Mesothelial cell of epicardium (in vitro differentiated cells): ENCODE results near the gene DOCK8. TPM values are rescaled to one million over a fixed set of nuclear protein-coding genes. Genes with fewer than 3 reads are reported as not detected.

Experiments
- DNase-seq, 2 experiments: peaks; one replicate each; pipeline ENCODE4 v3.0.0; 2021; ENCODE audit warnings: low spot score in 2 of 2; ENCODE audit not compliant: unreplicated experiment in 2 of 2
- H3K27ac Mint-ChIP-seq: 2 replicates; pipeline ENCODE4 v1.8.0; 2021; ENCODE audit warnings: mixed read lengths
- H3K27me3 Mint-ChIP-seq: 2 replicates; pipeline ENCODE4 v1.8.0; 2021; ENCODE audit warnings: low read depth, mixed read lengths
- H3K36me3 Mint-ChIP-seq: 2 replicates; pipeline ENCODE4 v1.8.0; 2021; ENCODE audit warnings: mixed read lengths
- H3K4me1 Mint-ChIP-seq: 2 replicates; pipeline ENCODE4 v1.8.0; 2021; ENCODE audit warnings: mixed read lengths
- H3K4me3 Mint-ChIP-seq: 2 replicates; pipeline ENCODE4 v1.8.0; 2021; ENCODE audit warnings: mild to moderate bottlenecking, moderate library complexity, mixed read lengths
- H3K9me3 Mint-ChIP-seq: 2 replicates; pipeline ENCODE4 v1.8.0; 2021; ENCODE audit warnings: mixed read lengths
- CTCF ChIP-seq: fragments of 200-600 bp; sonication (generic); IDR thresholded peaks from one replicate; pipeline ENCODE4 v1.5.0; 2021; ENCODE audit warnings: antibody characterized with exemption; ENCODE audit not compliant: unreplicated experiment
- total RNA-seq: library from RNA; stranded (reverse); gene quantifications from 3 replicates; pipeline ENCODE4 v1.2.1, GENCODE V29; 2021

Gene DOCK8
- total RNA-seq, 1 donor from 2014 or later: 8.9 TPM

- Mint-ChIP-seq H3K36me3 (no peaks in the 10 kb centered on the region), H3K4me3 (no peak overlapping the region)
These were observed 177.6 kb downstream of the DOCK8 start for GRCh38 chr9:392077-392804.

DNA sequence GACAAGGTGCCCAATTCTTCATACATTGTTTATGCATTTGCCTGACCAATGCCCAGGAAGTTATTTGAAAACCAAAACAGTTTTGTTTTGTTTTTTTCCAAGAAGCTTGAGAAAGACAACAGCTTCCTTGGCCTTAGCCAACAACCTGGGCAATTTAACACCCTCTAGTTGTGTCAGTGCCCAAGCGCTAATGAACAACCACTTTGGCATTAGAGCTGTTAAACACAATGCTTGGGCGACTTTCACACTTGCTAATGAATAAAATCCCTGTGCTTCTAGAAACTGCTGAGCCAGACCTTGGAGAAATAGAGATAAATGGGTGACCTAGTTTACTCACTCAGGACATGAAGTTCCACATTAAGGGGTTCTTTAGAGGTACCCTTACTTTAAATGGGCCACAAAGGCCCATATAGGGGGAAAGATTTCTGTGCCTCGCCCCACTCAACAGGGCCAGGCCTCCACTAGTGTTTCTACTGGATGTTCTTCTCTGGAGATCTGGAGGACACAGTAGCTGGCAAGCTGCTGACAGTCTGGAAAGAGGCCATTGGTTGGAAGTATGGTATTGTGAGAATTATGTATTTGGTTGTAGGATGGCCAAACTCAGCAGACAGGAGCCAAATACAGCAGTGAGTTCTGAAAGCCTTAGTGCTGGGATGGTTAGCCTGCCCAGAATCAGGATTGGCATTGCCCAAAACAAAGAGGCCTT lies 179.8 kb downstream of the DOCK8 start:
- Mint-ChIP-seq H3K9me3 (peaks cover 5% of the 10 kb centered on the region), H3K27me3 (no peaks in the 10 kb centered on the region), H3K36me3 (no peaks in the 10 kb centered on the region), H3K4me3 (no peak overlapping the region), H3K4me1 (peaks cover 7% of the 10 kb centered on the region), H3K27ac (no peak overlapping the region)
- TF ChIP-seq CTCF: no peak
- no peak for DNase-seq

More at GRCh38 chr9:392077-392804, 177.6 kb downstream of the DOCK8 start:
- no peak for TF ChIP-seq CTCF
- peaks cover 5% of the 10 kb centered on the region for H3K9me3 Mint-ChIP-seq
- H3K27ac Mint-ChIP-seq: no peak overlapping the region
- no peak for DNase-seq
- peaks cover 7% of the 10 kb centered on the region for H3K4me1 Mint-ChIP-seq
- no peaks in the 10 kb centered on the region for H3K27me3 Mint-ChIP-seq

GRCh38 chr9:396396-396795 lies 181.7 kb downstream of the DOCK8 start:
- peak overlapping the region; percentile 63 for H3K27ac Mint-ChIP-seq
- no peak overlapping the region for H3K4me3 Mint-ChIP-seq
- H3K27me3 Mint-ChIP-seq: no peaks in the 10 kb centered on the region
- peaks cover 5% of the 10 kb centered on the region for H3K9me3 Mint-ChIP-seq
- peaks cover 3% of the 10 kb centered on the region for H3K36me3 Mint-ChIP-seq
- peaks cover 11% of the 10 kb centered on the region for H3K4me1 Mint-ChIP-seq
- no peak for DNase-seq
- no peak for TF ChIP-seq CTCF

DNA sequence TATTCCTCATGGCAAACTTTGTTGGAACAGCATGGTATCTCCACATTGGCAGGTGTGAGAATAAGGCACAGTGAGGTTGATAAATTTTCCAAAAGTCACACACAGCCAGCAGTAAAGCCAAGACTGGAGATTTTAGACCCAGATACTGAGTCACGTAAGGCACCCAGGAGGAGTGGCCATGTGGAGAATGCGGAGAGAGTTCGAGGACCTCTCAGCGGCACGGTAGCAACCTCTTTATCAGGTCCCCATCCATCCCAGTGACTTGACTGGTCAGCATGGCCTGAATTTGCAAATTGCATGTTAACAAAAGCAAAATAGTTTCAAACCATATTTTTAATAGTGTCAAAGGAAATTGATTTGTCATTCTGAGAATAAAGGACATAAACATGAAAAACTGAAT lies 183.4 kb downstream of the DOCK8 start:
- DNase-seq: no peak

DNA sequence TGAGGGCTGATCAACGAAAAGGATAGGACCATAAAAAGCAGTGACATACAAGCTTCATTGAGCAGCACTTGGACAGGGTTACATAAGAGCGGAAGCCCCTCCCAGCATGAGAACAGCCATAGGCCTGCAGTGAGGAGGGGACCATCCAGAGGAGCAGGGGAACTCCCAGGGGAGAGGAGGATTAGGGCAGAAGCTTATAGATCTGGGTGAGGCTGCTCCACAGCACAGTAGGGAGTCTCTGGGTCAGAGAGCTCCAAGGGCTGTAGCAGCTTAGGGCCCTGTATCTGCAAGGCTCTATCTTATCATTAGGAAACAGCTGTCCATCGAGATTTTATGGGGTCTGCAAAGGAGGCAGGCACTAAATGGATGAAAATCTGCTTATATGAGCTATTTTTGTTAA lies 186.6 kb downstream of the DOCK8 start:
- Mint-ChIP-seq H3K36me3 (peaks cover 3% of the 10 kb centered on the region), H3K9me3 (no peaks in the 10 kb centered on the region)
- no peak for TF ChIP-seq CTCF

More for the DNA sequence above, 183.4 kb downstream of the DOCK8 start:
- no peak overlapping the region for H3K27ac Mint-ChIP-seq
- peaks cover 3% of the 10 kb centered on the region for H3K36me3 Mint-ChIP-seq
- no peak overlapping the region for H3K4me3 Mint-ChIP-seq
- peaks cover 17% of the 10 kb centered on the region for H3K4me1 Mint-ChIP-seq
- peaks cover 5% of the 10 kb centered on the region for H3K9me3 Mint-ChIP-seq
- no peak for TF ChIP-seq CTCF
- H3K27me3 Mint-ChIP-seq: no peaks in the 10 kb centered on the region

More for the DNA sequence above, 186.6 kb downstream of the DOCK8 start:
- Mint-ChIP-seq H3K4me1 (peaks cover 39% of the 10 kb centered on the region), H3K4me3 (no peak overlapping the region), H3K27ac (no peak overlapping the region), H3K27me3 (no peaks in the 10 kb centered on the region)
- DNase-seq: no peak
